Stimulated activated naive CD4-positive, alpha-beta T cell (primary cell): ENCODE data around the gene ALK.

Experiments used
- DNase-seq, 6 experiments: peaks; one replicate each; lab custom pipeline; 2025; lab: John Stamatoyannopoulos, UW

Gene ALK

DNA sequence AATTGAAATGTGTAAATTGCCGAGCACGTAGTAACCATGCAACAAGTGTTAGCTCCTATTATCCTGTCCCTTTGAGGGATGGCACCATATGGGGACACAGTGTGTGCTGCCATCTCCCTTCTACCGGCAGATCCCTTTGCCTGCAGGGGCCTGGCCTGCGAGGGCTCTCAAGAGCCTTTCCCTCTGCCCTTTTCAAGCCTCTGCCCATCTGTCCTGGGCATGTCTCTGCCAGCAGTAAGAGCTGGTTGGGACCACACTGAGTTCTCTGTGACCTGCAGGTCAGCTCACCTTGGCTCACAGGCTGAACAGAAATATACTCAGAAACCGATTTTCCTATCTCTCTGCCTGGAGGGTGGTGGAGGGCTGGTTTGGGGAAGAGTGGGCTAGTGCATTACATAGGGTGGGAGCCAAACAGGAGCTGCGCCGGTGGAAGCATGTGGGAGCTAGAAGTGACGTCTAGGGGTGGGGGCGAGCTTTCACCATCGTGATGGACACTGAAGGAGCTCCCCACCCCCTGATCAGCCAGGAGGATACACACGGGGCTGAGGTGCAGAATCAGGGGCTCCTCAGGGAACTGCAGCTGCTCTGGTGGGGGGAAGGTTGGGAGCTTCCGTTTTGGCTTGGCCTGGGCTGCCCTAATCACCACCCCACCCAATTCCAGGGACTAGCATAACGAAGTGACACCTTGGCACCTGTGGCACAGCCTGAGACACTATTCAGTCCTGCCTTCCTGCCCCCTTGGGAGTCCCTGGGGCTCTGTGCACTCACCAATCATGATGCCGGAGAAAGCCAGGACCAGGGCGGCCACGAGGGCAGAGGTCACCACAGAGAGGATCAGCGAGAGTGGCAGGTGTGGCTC lies 696.5 kb downstream of the ALK start:
- DNase-seq: no peak

- no peak for DNase-seq
Observed at GRCh38 chr2:29223851-29224692, 697.3 kb downstream of the ALK start.

- DNase-seq: no peak
Observed at GRCh38 chr2:29223257-29223656, 698.1 kb downstream of the ALK start.

DNA sequence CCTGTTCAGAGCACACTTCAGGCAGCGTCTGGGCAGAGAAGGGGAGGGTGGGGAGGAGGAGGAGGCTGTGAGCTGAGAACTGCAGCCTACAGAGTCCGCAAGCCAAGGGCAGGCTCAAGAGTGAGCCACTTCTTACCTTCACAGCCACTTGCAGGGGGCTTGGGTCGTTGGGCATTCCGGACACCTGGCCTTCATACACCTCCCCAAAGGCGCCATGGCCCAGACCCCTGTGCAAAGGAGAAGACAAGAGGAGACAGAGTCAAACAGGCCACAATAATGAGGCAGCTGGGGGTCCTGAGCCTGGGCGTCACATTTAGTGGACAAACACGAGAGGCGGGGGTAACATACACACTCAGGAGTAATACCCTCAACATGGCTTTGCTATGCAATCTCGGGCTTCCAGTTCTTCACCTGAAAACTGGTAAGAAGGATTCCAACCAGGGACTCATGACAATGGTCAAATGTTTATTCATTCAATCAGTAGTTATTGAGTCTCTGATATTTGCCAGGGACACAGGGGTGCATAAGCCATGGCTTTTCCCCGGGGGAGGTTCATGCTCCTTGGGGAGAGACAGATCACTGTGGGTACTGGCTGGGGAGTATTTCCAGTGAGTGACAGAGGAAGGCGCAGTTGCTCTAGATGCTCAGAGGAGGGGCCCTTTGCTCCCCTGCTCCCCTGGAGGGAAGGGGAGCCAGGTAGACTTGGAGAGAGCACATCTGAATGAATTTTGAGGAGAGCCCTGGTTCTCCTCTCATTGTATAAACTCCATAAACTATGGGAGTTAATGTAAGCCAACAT lies 698.8 kb downstream of the ALK start:
- DNase-seq: no peak

DNA sequence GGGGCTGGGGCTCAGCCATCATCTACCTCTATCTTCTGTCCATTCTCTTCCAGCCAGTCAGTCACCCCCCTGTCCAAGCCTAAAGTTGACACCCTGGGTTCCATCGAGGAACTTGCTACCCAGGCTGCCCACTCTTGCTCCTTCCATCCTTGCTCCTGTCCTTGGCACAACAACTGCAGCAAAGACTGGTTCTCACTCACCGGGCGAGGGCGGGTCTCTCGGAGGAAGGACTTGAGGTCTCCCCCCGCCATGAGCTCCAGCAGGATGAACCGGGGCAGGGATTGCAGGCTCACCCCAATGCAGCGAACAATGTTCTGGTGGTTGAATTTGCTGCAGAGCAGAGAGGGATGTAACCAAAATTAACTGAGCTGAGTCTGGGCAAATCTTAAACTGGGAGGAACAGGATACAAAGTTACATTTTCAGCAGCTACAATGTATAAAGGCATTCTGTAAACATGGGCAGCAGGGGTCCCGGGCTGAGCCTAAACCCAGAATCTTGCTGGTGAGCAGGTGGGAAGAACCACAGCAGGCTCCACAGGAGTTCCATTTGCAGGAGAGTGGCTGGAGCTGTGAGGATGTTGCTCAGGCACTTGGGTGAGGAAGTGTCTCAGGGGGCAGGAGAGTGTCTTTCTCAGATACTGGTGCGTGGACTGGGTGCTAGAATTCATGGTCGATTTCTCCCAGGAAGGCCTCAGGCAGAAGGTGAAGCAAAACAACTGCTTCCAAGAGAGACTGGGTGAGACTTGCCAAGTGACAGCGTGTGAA lies 700.7 kb downstream of the ALK start:
- DNase-seq: no peak

GRCh38 chr2:29219374-29219773 lies 702.0 kb downstream of the ALK start:
- DNase-seq: no peak

DNA sequence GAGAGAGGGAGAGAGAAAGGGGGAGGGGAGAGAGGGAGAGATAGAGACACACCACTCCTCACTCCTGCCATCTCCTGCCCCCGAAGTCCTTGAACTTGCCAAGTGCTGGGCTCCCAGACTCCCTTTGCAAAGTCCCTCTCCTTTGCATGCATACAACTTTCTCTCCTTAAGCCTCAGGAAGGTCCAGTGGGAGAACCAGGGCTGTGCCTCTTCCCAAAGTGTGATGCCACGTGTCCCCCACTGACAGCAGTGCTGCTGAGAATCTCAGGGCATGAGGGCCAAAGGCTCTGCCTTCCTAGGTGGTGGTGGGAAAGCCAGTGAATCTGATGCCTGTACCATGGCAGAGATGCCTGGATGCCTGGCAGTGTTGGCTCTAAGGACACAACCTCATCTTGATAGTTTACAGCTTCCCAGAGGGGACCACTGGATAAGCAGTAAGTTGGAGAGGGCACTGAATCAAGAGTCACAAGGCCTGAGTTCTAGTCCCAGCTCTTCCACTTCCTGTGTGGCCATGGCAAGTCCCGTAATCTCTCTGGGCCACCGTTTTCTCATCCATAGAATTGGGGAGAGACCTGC lies 702.7 kb downstream of the ALK start:
- DNase-seq: no peak

DNA sequence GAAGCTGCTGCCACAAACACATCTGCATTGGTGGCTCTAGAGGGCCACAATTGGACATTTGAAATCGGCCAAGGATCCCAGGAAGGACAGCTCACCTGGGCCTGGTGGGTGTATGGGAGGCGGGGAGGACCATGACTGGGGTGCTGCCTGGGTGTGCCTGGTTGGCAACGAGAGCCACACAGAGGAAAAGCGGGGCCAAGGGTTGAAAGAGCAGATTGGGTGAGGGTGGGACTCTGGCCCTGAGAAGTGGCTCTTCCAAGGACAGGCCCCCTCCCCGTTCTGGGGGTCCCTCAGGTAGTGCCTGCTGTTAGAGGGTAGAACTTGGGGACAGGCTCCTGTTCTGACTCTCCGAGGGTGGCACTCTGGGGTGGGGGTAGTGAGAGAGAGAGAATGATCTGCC lies 703.3 kb downstream of the ALK start:
- no peak for DNase-seq

- DNase-seq: no peak
Observed at GRCh38 chr2:29216609-29216909, 704.8 kb downstream of the ALK start.

GRCh38 chr2:29215739-29216608 lies 705.4 kb downstream of the ALK start:
- no peak for DNase-seq

GRCh38 chr2:29215073-29215472 lies 706.3 kb downstream of the ALK start:
- no peak for DNase-seq

- no peak for DNase-seq
Observed at GRCh38 chr2:29213888-29214291, 707.5 kb downstream of the ALK start.

GRCh38 chr2:29212009-29212408 lies 709.4 kb downstream of the ALK start:
- no peak for DNase-seq

DNA sequence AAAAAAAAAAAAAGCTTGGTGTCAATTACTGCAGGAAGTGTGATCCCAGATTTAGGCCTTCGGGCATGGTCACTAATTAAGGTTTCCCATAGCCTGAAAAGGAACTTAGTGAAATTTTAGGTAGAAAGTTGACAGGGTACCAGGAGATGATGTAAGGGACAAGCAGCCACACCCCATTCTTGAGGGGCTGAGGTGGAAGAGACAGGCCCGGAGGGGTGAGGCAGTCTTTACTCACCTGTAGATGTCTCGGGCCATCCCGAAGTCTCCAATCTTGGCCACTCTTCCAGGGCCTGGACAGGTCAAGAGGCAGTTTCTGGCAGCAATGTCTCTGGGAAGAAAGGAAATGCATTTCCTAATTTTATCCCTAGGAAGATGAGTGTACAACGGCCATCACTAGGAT lies 711.8 kb downstream of the ALK start:
- no peak for DNase-seq

GRCh38 chr2:29207352-29208148 lies 713.8 kb downstream of the ALK start:
- DNase-seq: no peak

DNA sequence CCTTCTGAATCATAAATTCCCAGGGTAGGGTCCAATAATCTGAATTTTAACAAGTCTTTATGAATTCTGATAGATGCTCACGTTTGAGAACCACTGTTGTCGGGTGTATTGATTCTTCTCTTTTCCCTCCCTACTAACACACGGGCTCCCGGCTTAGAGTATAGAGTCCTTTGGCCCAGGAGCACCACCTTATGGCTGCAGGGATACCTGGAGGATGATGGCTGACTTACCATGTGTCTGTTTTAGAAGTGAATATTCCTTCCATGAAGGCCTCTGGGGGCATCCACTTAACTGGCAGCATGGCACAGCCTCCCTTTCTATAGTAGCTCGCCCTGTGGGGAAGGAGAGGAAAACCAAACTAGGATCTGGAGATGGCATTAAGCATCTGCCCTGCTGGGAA lies 714.4 kb downstream of the ALK start:
- DNase-seq: no peak

DNA sequence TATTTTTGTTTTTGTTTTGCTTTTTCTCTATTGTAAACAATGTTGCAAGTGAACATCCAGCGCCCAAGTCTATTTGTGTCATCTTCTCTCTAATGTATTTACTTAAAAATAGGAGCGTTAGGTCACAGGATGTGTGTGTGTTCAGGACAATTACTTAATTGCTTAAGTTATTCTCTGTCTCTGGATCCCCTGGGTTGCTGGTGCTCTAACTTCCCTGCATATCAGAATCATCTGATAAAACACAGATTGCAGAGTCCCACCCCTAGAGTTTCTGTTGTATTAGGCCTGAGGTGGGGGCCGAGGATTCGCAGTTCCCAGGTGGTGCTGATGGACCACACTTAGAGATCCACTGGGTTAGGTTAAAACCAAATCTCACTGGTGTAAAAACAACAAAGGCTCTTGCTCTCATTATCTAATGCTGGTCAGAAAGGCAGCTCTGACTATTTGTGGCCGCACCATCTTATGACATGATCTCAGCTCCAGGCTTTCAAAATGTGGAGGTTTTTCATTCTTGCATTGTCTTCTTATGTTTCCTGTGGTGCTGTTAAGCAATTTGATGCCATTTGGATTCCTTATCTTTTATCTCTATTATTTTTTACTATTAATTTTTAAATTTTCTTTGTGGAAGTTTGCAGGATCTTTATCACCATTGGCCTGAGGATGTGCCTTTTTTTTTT lies 718.4 kb downstream of the ALK start:
- DNase-seq: no peak

DNA sequence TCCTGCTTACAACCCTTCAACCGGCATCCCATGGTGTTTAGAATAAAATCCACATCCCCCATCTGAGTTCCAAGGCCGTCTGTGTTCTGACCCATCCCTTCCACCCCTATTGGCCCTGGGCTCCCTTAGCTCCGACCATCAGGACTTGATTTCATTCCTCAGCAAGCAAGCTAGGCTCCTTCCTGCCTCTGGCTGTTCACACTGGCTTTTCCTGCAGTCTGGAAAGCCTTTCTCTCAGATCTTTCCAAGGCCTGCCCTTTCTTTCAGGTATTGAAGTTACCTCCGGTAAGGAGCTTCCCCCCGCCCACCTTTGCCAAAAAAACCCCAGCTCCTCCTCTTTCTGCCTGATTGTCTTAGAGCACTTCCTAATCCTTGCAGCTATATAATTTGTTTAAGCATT lies 719.4 kb downstream of the ALK start:
- DNase-seq: no peak
